K562 (cell line): Measurements from ENCODE around the gene FGFRL1. TPM values are rescaled to one million over a fixed set of nuclear protein-coding genes. Genes with fewer than 3 reads are reported as not detected.

Experiments
- ATAC-seq: fragments of 200-7000 bp; cut with Tn5 transposase; 3 replicates; pipeline ENCODE4 v1.9.1; 2020; ENCODE audit warnings: moderate library complexity
- BruUV-seq: library from RNA; stranded (reverse); fragments of 400-500 nt; replicated peaks from 2 replicates; lab custom pipeline; 2021; lab: Mats Ljungman, UMichigan
- CTCF ChIA-PET: fragments of 300-600 bp; formaldehyde crosslinking; extraction: SDS; loops from one replicate; lab custom pipeline; 2021; ENCODE audit warnings: low intra/inter-chr PET ratio; lab: Yijun Ruan, JAX
- POLR2A ChIA-PET: fragments of 300-600, 350-650 bp; sonication (Branson Sonifier 250); formaldehyde crosslinking; extraction: SDS; loops from one replicate; lab custom pipeline; 2021; ENCODE audit warnings: antibody characterized with exemption, inconsistent platforms; lab: Yijun Ruan, JAX
- DNase-seq, 4 experiments: peaks; one replicate each; pipeline versions ENCODE4 v3.0.0 to v3.0.0-alpha.2; 2011 to 2018; ENCODE audit warnings: low spot score in 3 of 4, mixed read lengths in 3 of 4; ENCODE audit errors: extremely low read depth in 1 of 4
- FAIRE-seq: peaks from 2 replicates; lab custom pipeline; 2011; peaks lifted over from hg19 to GRCh38; lab: Jason Lieb, UNC
- H2AFZ ChIP-seq: 2 replicates; pipeline ENCODE4 v1.6.0; 2011; ENCODE audit warnings: low read depth, low read length, control low read depth, inconsistent platforms
- H3K27ac ChIP-seq: fragments of 200-600 bp; 3 replicates; pipeline ENCODE4 v1.8.0; 2011; ENCODE audit warnings: low read depth, mild to moderate bottlenecking, control low read depth, inconsistent platforms, low read length, moderate library complexity, mixed read lengths; ENCODE audit errors: extremely low read depth
- H3K27me3 ChIP-seq, 2 experiments: fragments of 300-600 bp in 1 of 2; 2 replicates in 1 of 2; 3 replicates in 1 of 2; pipeline versions ENCODE4 v1.6.0 to v1.8.0; 2011; ENCODE audit warnings: inconsistent platforms in 2 of 2, low read length in 2 of 2, mild to moderate bottlenecking in 1 of 2, mixed read lengths in 1 of 2, moderate library complexity in 1 of 2; ENCODE audit not compliant: control insufficient read depth in 2 of 2, insufficient read depth in 2 of 2
- H3K36me3 ChIP-seq: fragments of 300-600 bp; 3 replicates; pipeline ENCODE4 v1.8.0; 2011; ENCODE audit warnings: mild to moderate bottlenecking, low read length, inconsistent platforms; ENCODE audit not compliant: control insufficient read depth, insufficient read depth
- H3K4me1 ChIP-seq, 2 experiments: fragments of 200-600 bp in 1 of 2; replicated peaks in 1 of 2; 2 replicates in 1 of 2; 3 replicates in 1 of 2; pipeline versions ENCODE4 v1.5.1 to v1.8.0; 2011; ENCODE audit warnings: inconsistent platforms in 2 of 2, low read length in 2 of 2, mild to moderate bottlenecking in 1 of 2, mixed read lengths in 1 of 2, moderate library complexity in 1 of 2; ENCODE audit not compliant: control insufficient read depth in 2 of 2, insufficient read depth in 2 of 2
- H3K4me2 ChIP-seq: 2 replicates; pipeline ENCODE4 v1.6.1; 2011; ENCODE audit warnings: low read length, control low read depth, inconsistent platforms, mixed read lengths; ENCODE audit not compliant: insufficient read depth
- H3K4me3 ChIP-seq: fragments of 200-600 bp; sonication (generic), shearing (Covaris generic); 2 replicates; pipeline ENCODE4 v1.5.1; 2016; ENCODE audit warnings: control low read depth, inconsistent platforms
- H3K79me2 ChIP-seq: fragments of 200-600 bp; 3 replicates; pipeline ENCODE4 v1.8.0; 2011; ENCODE audit warnings: low read length, inconsistent platforms; ENCODE audit not compliant: control insufficient read depth, insufficient read depth
- H3K9ac ChIP-seq, 2 experiments: 2 replicates each; pipeline versions ENCODE4 v1.6.0 to v1.6.1; 2011; ENCODE audit warnings: low read depth in 2 of 2, low read length in 2 of 2, control low read depth in 1 of 2, inconsistent platforms in 1 of 2, mild to moderate bottlenecking in 1 of 2, mixed read lengths in 1 of 2; ENCODE audit not compliant: insufficient read depth in 1 of 2
- H3K9me1 ChIP-seq: one replicate; pipeline ENCODE4 v1.6.0; 2011; ENCODE audit warnings: inconsistent platforms, mild to moderate bottlenecking, low read length, moderate library complexity; ENCODE audit not compliant: control insufficient read depth, insufficient read depth
- H3K9me3 ChIP-seq: replicated peaks from 2 replicates; pipeline ENCODE4 v1.5.1; 2011; ENCODE audit warnings: low read depth, low read length, inconsistent platforms; ENCODE audit not compliant: control insufficient read depth, insufficient read depth
- H4K20me1 ChIP-seq: replicated peaks from 2 replicates; pipeline ENCODE4 v1.6.1; 2011; ENCODE audit warnings: low read length, inconsistent platforms, mixed read lengths; ENCODE audit not compliant: control insufficient read depth, insufficient read depth
- CCNT2 ChIP-seq: IDR thresholded peaks from 2 replicates; pipeline ENCODE4 v1.6.1; 2011; ENCODE audit warnings: borderline replicate concordance, low read depth, mild to moderate bottlenecking, moderate library complexity, mixed read lengths, low read length; ENCODE audit not compliant: insufficient read length; ENCODE audit errors: extremely low read depth
- RFX7 ChIP-seq: fragments of 250-450 bp; sonication (Bioruptor Pico); IDR thresholded peaks from 2 replicates; pipeline ENCODE4 v1.5.1; 2021; ENCODE audit warnings: mild to moderate bottlenecking
- TCF7 ChIP-seq: sonication (generic); IDR thresholded peaks from 2 replicates; pipeline ENCODE4 v1.6.1; 2016; ENCODE audit warnings: antibody characterized with exemption, borderline replicate concordance
- ZBED1 ChIP-seq: IDR thresholded peaks from 2 replicates; pipeline ENCODE4 v1.6.1; 2014
- ZNF436 ChIP-seq: fragments of 250-450, 450-650 bp; sonication (Bioruptor Pico); formaldehyde crosslinking; IDR thresholded peaks from 2 replicates; pipeline ENCODE4 v1.7.0; 2020; ENCODE audit warnings: mild to moderate bottlenecking
- ZNF583 ChIP-seq: fragments of 250-450 bp; sonication (Bioruptor Pico); IDR thresholded peaks from 2 replicates; pipeline ENCODE4 v1.4.0; 2020
- WGBS: fragments of 100-300 bp; shearing (Covaris generic); methylation state at CpG from one replicate; pipeline ENCODE4 v1.1.6; 2016; ENCODE audit warnings: low coverage, mixed read lengths; ENCODE audit not compliant: insufficient coverage; ENCODE audit errors: missing lambda C conversion rate; 5-methylcytosine and 5-hydroxymethylcytosine counted together
- in situ Hi-C: fragments of 300-500 bp; cut with MboI; formaldehyde crosslinking; loops from 4 replicates; pipeline ENCODE4 v1.15.0; 2018; ENCODE audit warnings: inconsistent platforms, mixed read lengths
- intact Hi-C: fragments of 100-400 bp; cut with micrococcal nuclease; formaldehyde crosslinking; loops from 2 replicates; pipeline ENCODE4 v1.14.2; 2022
- polyA plus RNA-seq, 8 experiments: library from polyadenylated mRNA; depleted of rRNA in 4 of 8; stranded (reverse) in 5 of 8; unstranded in 3 of 8; fragments of >200 nt; fragmentation: Nextera tagmentation in 2 of 8; fragmentation: Illumina TruSeq in 1 of 8; extraction: Ambion mirVana in 2 of 8; extraction: Trizol in 1 of 8; gene quantifications; 2 replicates each; pipeline versions ENCODE4 v1.2.1 to v1.2.3, GENCODE V29; 2011 to 2014; ENCODE audit warnings: inconsistent platforms in 1 of 8, missing spikeins in 1 of 8
- total RNA-seq, 7 experiments: library from RNA; depleted of rRNA in 6 of 7; stranded (reverse); fragments of >200 nt in 6 of 7; fragmentation: Illumina TruSeq in 2 of 7; extraction: Trizol in 2 of 7; gene quantifications; 2 replicates each; pipeline versions ENCODE4 v1.2.1 to v1.2.3, GENCODE V29; 2011 to 2021; ENCODE audit warnings: low replicate concordance in 1 of 7
- TF ChIP-seq, protein P1 (sequence below): fragments of 450-650 bp; formaldehyde crosslinking; IDR thresholded peaks from 2 replicates; pipeline ENCODE4 v1.4.0; 2020; ENCODE audit warnings: mild to moderate bottlenecking
- TF ChIP-seq, protein P2 (sequence below): sonication (generic); formaldehyde crosslinking; IDR thresholded peaks from 2 replicates; pipeline ENCODE4 v1.9.0; 2022; ENCODE audit warnings: mild to moderate bottlenecking, missing genetic modification reagents
- TF ChIP-seq, protein P3 (sequence below), 2 experiments: fragments of 450-650 bp in 1 of 2; sonication (generic) in 1 of 2; formaldehyde crosslinking in 1 of 2; IDR thresholded peaks; 2 replicates each; pipeline versions ENCODE4 v1.7.1 to v1.9.0; 2016 to 2022; ENCODE audit warnings: inconsistent platforms in 1 of 2, mild to moderate bottlenecking in 1 of 2, missing genetic modification reagents in 1 of 2

Gene FGFRL1
- total and polyA plus RNA-seq, 9 of the 15 experiments (the other 6 are each of a cell fraction or from before 2014, with no cell fraction given): 0.34 to 49.9 (median 14.6) TPM

DNA sequence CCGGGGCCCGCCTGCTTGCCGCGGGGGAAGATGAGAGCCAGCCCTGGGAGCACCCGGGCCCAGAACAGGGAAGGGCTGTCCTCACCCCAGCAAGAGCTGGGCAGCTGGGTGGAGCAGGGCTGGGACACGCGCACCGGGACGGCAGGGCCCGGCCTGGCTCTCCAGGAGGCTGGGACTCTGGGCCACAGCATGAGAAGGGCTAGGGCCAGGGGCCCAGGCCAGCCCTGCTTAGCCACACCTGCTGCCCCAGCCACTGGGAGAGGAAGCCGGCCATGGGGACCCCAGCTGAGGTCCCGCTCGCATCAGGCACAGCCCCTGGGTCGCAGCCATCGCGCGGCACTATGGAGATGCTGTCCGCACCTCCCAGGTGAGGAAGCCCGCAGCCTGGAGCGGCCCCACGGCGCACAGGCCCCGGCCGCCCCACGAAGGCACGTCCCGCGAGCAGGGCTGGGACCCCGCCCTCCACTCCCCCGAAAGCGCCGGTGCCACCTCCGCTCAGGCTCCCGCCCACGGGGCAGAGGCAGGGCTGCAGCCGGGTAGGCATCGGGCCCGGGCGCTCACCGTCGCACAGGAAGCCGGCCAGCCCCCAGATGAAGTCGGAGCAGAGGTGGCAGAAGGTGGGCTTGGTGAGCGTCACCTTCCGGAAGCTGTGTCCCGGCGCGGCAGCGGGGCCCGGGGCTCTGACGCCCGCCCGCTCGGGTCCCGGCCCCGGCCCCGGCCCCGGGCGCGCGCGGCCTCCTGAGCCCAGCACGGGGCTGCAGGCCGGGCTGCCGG lies 38.6 kb upstream of the FGFRL1 start:
- intact Hi-C loops (loop anchor here (2.0 kb wide), 1 partner anchor 42 kb away; no protein-coding TSS in a partner anchor), in situ Hi-C loops (no loop called here)
- H3K9ac ChIP-seq: peak overlapping the region; percentile 64 to 95; a peak in 3 of 4 replicates
- FAIRE-seq (no peak), DNase-seq (peak in 3 of 4 experiments; percentile 43 to 75 (median 74)), ATAC-seq (peak; percentile 48)
- no peaks in the 10 kb centered on the region for H3K27me3 ChIP-seq
- H3K27ac ChIP-seq: peak overlapping the region; percentile 51; the same call in 2 of the 3 replicates
- TSS peak; percentile 46 for BruUV-seq
- H3K79me2 ChIP-seq: peaks cover 10% of the 10 kb centered on the region; the same call in 2 of the 3 replicates
- 4% methylated on average over 51 of the region's 65 CpGs for WGBS
- H3K4me3 ChIP-seq: peak overlapping the region; percentile 79
- H3K36me3 ChIP-seq: peaks cover 3% of the 10 kb centered on the region; the same call in 1 of the 3 replicates
- H2AFZ ChIP-seq: 0 out of 2 replicates have a peak overlapping the region, but pooled peaks have one; percentile 45
- peaks cover 0 to 67% of the 10 kb centered on the region in 2 experiments; a peak in 4 of 5 replicates for H3K4me1 ChIP-seq
- H3K9me3 ChIP-seq: no peaks in the 10 kb centered on the region
- CTCF ChIA-PET: no interaction called here
- POLR2A ChIA-PET: interaction anchor here (0.9 kb wide), 1 partner anchor 14 kb away, joined by 3 read pairs; the partner anchor contains the start of gene IDUA
- H3K9me1 ChIP-seq: no peaks in the 10 kb centered on the region
- peak overlapping the region; percentile 79 for H3K4me2 ChIP-seq
- H4K20me1 ChIP-seq: no peaks in the 10 kb centered on the region; the same call in 1 of the 2 replicates
- TF ChIP-seq TCF7 (no peak), RFX7 (CRISPR knock-in tag) (no peak), ZBED1 (no peak), ZNF583 (CRISPR knock-in tag) (no peak), ZNF436 (CRISPR knock-in tag) (no peak), CCNT2 (no peak)
- TF ChIP-seq, protein P1, sequence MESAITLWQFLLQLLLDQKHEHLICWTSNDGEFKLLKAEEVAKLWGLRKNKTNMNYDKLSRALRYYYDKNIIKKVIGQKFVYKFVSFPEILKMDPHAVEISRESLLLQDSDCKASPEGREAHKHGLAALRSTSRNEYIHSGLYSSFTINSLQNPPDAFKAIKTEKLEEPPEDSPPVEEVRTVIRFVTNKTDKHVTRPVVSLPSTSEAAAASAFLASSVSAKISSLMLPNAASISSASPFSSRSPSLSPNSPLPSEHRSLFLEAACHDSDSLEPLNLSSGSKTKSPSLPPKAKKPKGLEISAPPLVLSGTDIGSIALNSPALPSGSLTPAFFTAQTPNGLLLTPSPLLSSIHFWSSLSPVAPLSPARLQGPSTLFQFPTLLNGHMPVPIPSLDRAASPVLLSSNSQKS (CRISPR knock-in tag): no peak
- TF ChIP-seq, protein P2, sequence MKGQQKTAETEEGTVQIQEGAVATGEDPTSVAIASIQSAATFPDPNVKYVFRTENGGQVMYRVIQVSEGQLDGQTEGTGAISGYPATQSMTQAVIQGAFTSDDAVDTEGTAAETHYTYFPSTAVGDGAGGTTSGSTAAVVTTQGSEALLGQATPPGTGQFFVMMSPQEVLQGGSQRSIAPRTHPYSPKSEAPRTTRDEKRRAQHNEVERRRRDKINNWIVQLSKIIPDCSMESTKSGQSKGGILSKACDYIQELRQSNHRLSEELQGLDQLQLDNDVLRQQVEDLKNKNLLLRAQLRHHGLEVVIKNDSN: no peak
- TF ChIP-seq, protein P3, sequence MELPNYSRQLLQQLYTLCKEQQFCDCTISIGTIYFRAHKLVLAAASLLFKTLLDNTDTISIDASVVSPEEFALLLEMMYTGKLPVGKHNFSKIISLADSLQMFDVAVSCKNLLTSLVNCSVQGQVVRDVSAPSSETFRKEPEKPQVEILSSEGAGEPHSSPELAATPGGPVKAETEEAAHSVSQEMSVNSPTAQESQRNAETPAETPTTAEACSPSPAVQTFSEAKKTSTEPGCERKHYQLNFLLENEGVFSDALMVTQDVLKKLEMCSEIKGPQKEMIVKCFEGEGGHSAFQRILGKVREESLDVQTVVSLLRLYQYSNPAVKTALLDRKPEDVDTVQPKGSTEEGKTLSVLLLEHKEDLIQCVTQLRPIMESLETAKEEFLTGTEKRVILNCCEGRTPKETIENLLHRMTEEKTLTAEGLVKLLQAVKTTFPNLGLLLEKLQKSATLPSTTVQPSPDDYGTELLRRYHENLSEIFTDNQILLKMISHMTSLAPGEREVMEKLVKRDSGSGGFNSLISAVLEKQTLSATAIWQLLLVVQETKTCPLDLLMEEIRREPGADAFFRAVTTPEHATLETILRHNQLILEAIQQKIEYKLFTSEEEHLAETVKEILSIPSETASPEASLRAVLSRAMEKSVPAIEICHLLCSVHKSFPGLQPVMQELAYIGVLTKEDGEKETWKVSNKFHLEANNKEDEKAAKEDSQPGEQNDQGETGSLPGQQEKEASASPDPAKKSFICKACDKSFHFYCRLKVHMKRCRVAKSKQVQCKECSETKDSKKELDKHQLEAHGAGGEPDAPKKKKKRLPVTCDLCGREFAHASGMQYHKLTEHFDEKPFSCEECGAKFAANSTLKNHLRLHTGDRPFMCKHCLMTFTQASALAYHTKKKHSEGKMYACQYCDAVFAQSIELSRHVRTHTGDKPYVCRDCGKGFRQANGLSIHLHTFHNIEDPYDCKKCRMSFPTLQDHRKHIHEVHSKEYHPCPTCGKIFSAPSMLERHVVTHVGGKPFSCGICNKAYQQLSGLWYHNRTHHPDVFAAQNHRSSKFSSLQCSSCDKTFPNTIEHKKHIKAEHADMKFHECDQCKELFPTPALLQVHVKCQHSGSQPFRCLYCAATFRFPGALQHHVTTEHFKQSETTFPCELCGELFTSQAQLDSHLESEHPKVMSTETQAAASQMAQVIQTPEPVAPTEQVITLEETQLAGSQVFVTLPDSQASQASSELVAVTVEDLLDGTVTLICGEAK (IDR thresholded peaks at IDR 0.05): no peak
- TF ChIP-seq, protein P3 (CRISPR knock-in tag; IDR thresholded peaks at IDR 0.05): no peak
